Esophagus squamous epithelium (tissue), 5 donors: Measurements from ENCODE around the gene SMYD3. TPM values are rescaled to one million over a fixed set of nuclear protein-coding genes. Genes with fewer than 3 reads are reported as not detected.

ENCODE experiments used
- DNase-seq: peaks from one replicate; lab custom pipeline; 2025; lab: John Stamatoyannopoulos, UW
- H3K27ac ChIP-seq, 4 donors: fragments of 200-600 bp; sonication (generic); one replicate each; pipeline ENCODE4 v1.5.1; 2016 to 2019; ENCODE audit warnings: mild to moderate bottlenecking in 1 of 4
- H3K27me3 ChIP-seq, 4 donors: fragments of 200-600 bp; sonication (generic); 1 replicate in 3 of 4; 2 replicates in 1 of 4; pipeline versions ENCODE4 v1.5.1 to v1.6.0; 2017 to 2021; ENCODE audit warnings: antibody characterized with exemption in 1 of 4
- H3K36me3 ChIP-seq, 3 donors: fragments of 200-600 bp; sonication (generic); one replicate each; pipeline ENCODE4 v1.5.1; 2016 to 2019
- H3K4me1 ChIP-seq, 3 donors: fragments of 200-600 bp; sonication (generic); one replicate each; pipeline ENCODE4 v1.5.1; 2017 to 2019
- H3K4me3 ChIP-seq, 4 donors: fragments of 200-600 bp; sonication (generic); 1 replicate in 3 of 4; 2 replicates in 1 of 4; pipeline ENCODE4 v1.5.1; 2016 to 2019; ENCODE audit warnings: mild to moderate bottlenecking in 2 of 4, moderate library complexity in 1 of 4
- H3K9me3 ChIP-seq, 3 donors: fragments of 200-600 bp; sonication (generic); one replicate each; pipeline ENCODE4 v1.5.1; 2016 to 2019
- POLR2A ChIP-seq, 4 donors: fragments of 450-650 bp; IDR thresholded peaks; one replicate each; pipeline ENCODE4 v1.6.1; 2017; ENCODE audit warnings: antibody characterized with exemption in 4 of 4, mild to moderate bottlenecking in 4 of 4, moderate library complexity in 3 of 4
- WGBS, 2 donors: methylation state at CpG; one replicate each; pipeline ENCODE4 v1.1.5; 2018; 5-methylcytosine and 5-hydroxymethylcytosine counted together
- intact Hi-C: fragments of 100-400 bp; cut with DNase I; formaldehyde crosslinking; loops from one replicate; pipeline ENCODE4 v1.15.0; 2022
- total RNA-seq, 4 donors: library from RNA; depleted of rRNA; stranded (reverse); fragments of >200 nt; gene quantifications; one replicate each; pipeline ENCODE4 v1.1.0, GENCODE V29; 2016
- TF ChIP-seq, protein P1 (sequence below), 6 experiments: fragments of 450-650 bp in 4 of 6; fragments of 200-600 bp in 2 of 6; sonication (generic) in 2 of 6; IDR thresholded peaks; one replicate each; pipeline ENCODE4 v1.5.1; 2016 to 2019; ENCODE audit warnings: antibody characterized with exemption in 6 of 6, mild to moderate bottlenecking in 4 of 6, moderate library complexity in 4 of 6
- donor health status: DM: yes; HTN: yes; CAD: no.

SMYD3 gene
- total RNA-seq, 4 donors from 2014 or later: 8.4 to 15.8 (median 11.5) TPM

DNA sequence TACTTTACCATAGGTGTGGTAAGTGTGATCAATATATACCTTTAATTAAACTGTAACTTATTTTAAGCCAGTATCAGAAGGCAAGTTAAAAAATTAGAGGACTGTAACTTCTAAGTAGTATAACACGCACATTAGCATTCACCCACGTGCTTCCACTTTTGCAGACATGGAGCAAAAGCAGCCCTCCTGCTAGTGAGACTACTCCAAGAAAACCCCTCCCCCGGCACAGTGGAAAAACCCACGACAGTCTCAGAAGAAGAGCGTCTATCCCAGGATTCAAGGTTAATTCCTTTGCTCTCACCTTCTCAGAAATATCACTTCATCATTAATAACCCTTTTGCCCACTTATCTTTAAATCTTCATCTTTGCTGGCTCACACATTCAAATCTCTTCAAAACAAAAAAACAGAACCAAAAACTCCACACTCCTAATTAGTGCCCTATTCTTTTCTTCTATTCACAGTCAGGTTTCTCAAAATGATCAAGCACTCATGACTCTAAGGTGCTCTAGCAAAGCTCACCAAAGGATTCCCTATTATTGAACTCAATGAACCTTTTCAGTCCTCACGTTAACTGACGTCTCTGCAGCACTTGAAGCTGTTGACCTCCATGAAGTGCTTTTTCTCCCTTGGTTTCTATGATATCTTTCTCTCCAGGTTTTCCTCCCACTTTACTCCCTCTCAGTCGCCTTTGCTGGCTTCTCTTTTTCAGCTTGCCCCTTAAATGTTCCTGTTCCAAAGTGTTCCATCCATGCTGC lies 213.5 kb downstream of the SMYD3 start:
- Histone ChIP-seq H3K9me3 (no peaks in the 10 kb centered on the region), H3K27ac (no peak overlapping the region), H3K36me3 (no peaks in the 10 kb centered on the region), H3K27me3 (no peaks in the 10 kb centered on the region), H3K4me1 (peaks cover 0 to 6% (median 0%) of the 10 kb centered on the region in 3 donors), H3K4me3 (no peak overlapping the region)
- TF ChIP-seq, protein P1, sequence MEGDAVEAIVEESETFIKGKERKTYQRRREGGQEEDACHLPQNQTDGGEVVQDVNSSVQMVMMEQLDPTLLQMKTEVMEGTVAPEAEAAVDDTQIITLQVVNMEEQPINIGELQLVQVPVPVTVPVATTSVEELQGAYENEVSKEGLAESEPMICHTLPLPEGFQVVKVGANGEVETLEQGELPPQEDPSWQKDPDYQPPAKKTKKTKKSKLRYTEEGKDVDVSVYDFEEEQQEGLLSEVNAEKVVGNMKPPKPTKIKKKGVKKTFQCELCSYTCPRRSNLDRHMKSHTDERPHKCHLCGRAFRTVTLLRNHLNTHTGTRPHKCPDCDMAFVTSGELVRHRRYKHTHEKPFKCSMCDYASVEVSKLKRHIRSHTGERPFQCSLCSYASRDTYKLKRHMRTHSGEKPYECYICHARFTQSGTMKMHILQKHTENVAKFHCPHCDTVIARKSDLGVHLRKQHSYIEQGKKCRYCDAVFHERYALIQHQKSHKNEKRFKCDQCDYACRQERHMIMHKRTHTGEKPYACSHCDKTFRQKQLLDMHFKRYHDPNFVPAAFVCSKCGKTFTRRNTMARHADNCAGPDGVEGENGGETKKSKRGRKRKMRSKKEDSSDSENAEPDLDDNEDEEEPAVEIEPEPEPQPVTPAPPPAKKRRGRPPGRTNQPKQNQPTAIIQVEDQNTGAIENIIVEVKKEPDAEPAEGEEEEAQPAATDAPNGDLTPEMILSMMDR (IDR thresholded peaks at IDR 0.05): no peak
- TF ChIP-seq POLR2A (IDR thresholded peaks at IDR 0.05): no peak
- 91 to 94% methylated on average over 8 of the region's 8 CpGs for WGBS, 2 donors
- no peak for DNase-seq
- intact Hi-C loops: no loop called here

DNA sequence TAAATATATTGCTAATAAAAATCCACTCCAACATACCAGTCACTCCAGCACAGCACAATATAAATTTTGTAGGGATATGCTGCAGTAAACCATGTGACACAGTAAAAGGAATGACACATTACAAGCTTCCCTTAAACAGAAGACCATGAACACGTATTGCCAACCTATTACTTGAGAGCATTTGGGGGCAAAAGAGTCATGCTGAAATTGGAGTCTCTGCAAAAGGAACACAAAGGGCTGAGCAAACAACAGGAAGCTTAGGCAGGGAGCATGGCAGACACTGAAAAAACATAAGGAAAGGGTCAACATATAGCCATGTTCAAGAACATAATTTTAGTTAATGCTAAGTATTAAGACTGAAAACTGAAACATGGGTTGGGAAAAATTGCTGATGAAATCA lies 214.5 kb downstream of the SMYD3 start:
- H3K36me3 ChIP-seq: no peaks in the 10 kb centered on the region
- no peak overlapping the region for H3K4me3 ChIP-seq
- no peak overlapping the region for H3K27ac ChIP-seq
- TF ChIP-seq, protein P1 (IDR thresholded peaks at IDR 0.05): no peak
- TF ChIP-seq POLR2A (IDR thresholded peaks at IDR 0.05): no peak
- no peak for DNase-seq
- peaks cover 0 to 6% (median 0%) of the 10 kb centered on the region in 3 donors for H3K4me1 ChIP-seq
- intact Hi-C loops: no loop called here
- H3K27me3 ChIP-seq: no peaks in the 10 kb centered on the region
- no peaks in the 10 kb centered on the region for H3K9me3 ChIP-seq
- 79 to 95% methylated on average over 1 of the region's 1 CpG for WGBS, 2 donors

DNA sequence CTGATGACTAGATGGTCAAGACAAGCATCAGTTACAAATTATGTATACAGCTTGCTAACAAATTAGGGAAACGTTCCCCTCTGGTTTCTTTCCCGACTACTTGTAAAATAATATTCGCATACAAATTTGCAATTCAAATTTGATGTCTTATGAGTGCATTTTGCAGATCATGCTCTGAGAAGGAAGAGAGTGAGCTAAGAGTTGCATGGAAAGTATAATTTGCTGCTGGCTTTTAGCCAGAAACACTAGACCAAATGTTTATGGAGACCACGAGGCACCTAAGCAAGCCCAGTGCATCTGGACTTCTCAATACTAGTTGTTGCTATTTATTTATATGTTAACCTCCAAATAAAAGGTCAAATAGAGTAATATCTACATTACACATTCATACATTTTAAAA lies 216.0 kb downstream of the SMYD3 start:
- Histone ChIP-seq H3K27ac (no peak overlapping the region), H3K9me3 (no peaks in the 10 kb centered on the region), H3K4me1 (peaks cover 0 to 6% (median 0%) of the 10 kb centered on the region in 3 donors), H3K27me3 (no peaks in the 10 kb centered on the region), H3K4me3 (no peak overlapping the region), H3K36me3 (no peaks in the 10 kb centered on the region)
- WGBS, 2 donors: 80 to 84% methylated on average over 4 of the region's 4 CpGs
- DNase-seq: no peak
- intact Hi-C loops: no loop called here
- TF ChIP-seq POLR2A (IDR thresholded peaks at IDR 0.05): no peak
- TF ChIP-seq, protein P1 (IDR thresholded peaks at IDR 0.05): no peak

DNA sequence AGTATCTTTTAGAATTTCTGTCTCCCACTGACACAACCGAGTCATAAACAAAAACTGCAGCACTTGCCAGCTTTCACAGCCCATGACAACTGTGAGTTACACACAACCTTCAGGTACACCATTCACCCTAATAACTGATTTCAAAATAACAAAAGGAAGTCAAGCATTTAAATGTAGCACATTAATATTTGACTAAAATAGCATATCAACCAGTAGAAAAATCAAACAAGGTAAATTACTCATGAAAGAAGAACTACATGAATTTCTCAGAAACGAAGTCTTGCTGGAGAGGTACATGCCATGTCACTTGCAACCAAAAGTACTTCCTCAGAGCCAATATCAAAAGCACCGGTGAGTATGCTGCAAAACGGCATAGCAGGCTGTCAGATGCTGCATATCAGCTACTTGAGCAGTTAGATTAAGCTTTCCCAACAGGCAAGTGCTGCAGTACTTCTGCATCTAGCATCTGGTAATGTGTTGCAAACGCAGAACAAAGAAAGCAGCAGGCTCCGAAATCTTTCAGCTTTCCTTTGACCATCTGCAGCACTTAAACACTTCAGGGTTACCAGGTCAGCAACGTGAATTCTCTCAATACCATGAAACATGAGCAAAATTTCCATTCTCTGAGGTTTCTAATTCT lies 223.2 kb downstream of the SMYD3 start:
- H3K27me3 ChIP-seq: no peaks in the 10 kb centered on the region
- no peak overlapping the region for H3K27ac ChIP-seq
- no peaks in the 10 kb centered on the region for H3K9me3 ChIP-seq
- no peak for DNase-seq
- WGBS, 2 donors: 70 to 71% methylated on average over 7 of the region's 7 CpGs
- H3K36me3 ChIP-seq: no peaks in the 10 kb centered on the region
- H3K4me1 ChIP-seq: no peaks in the 10 kb centered on the region
- no peak overlapping the region for H3K4me3 ChIP-seq
- intact Hi-C loops: no loop called here
- TF ChIP-seq, protein P1 (IDR thresholded peaks at IDR 0.05): no peak
- TF ChIP-seq POLR2A (IDR thresholded peaks at IDR 0.05): no peak

DNA sequence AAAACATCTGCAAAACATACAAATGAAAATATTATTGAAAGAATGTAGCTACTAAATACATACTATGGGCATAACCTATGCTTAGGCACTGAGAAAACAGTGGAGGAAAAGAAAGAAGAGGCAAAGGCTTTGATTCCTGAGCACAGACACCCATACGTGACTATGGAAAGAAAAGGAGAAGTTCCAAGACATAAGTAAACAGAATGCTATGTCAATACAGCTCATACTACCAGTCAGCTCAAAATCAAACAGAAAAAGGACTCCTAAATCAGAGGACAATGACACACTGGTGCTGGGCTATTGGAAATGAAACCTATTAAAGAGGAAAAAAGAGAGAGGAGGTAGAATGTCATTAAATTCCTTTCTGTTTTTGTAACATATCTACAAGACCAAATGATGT lies 225.4 kb downstream of the SMYD3 start:
- H3K4me1 ChIP-seq: no peaks in the 10 kb centered on the region
- TF ChIP-seq, protein P1 (IDR thresholded peaks at IDR 0.05): no peak
- no peak for TF ChIP-seq POLR2A (IDR thresholded peaks at IDR 0.05)
- 70% methylated on average over 1 of the region's 1 CpG for WGBS, 2 donors

More for the DNA sequence above, 225.4 kb downstream of the SMYD3 start:
- no peak for DNase-seq
- H3K36me3 ChIP-seq: no peaks in the 10 kb centered on the region
- no peak overlapping the region for H3K4me3 ChIP-seq
- no peaks in the 10 kb centered on the region for H3K9me3 ChIP-seq
- no peak overlapping the region for H3K27ac ChIP-seq
- no peaks in the 10 kb centered on the region for H3K27me3 ChIP-seq
- intact Hi-C loops: no loop called here
